GM12864 (cell line): Measurements from ENCODE around the gene TEN1.

ENCODE experiments used
- DNase-seq: peaks from one replicate; pipeline ENCODE4 v3.0.0-alpha.2; 2011; ENCODE audit warnings: low read depth
- H3K4me3 ChIP-seq: 2 replicates; pipeline ENCODE4 v1.5.1; 2011; ENCODE audit warnings: mild to moderate bottlenecking, low read depth, low read length, control low read depth
- CTCF ChIP-seq: IDR thresholded peaks from 2 replicates; pipeline ENCODE4 v1.5.1; 2011; ENCODE audit warnings: low read depth, mild to moderate bottlenecking, moderate library complexity, low read length, control low read depth, inconsistent platforms; ENCODE audit errors: missing control alignments

Gene TEN1

GRCh38 chr17:75978938-75979704 is at the start of gene TEN1, which contains the start of gene ACOX1:
TEN1 (plus strand) TSS chr17:75979240; CDS start chr17:75986193, 6,953 bp downstream.
ACOX1 (minus strand) TSS chr17:75979166; CDS start chr17:75979073, 93 bp downstream.
- peak within 1 kb of the TSS; percentile 93 for H3K4me3 ChIP-seq
- peak; percentile 5 for TF ChIP-seq CTCF
- peak; percentile 91 for DNase-seq

GRCh38 chr17:75931062-75931461 is 48.0 kb upstream of the TEN1 start:
- no peak for DNase-seq
- no peak for TF ChIP-seq CTCF
- H3K4me3 ChIP-seq: no peak overlapping the region

GRCh38 chr17:75932852-75933251 is 46.2 kb upstream of the TEN1 start:
- TF ChIP-seq CTCF: no peak
- DNase-seq: no peak
- H3K4me3 ChIP-seq: no peak overlapping the region

GRCh38 chr17:75933808-75934207 is 45.2 kb upstream of the TEN1 start:
- H3K4me3 ChIP-seq: no peak overlapping the region
- TF ChIP-seq CTCF: no peak
- DNase-seq: no peak

GRCh38 chr17:75937652-75938051 is 41.4 kb upstream of the TEN1 start:
- no peak for TF ChIP-seq CTCF
- no peak overlapping the region for H3K4me3 ChIP-seq
- no peak for DNase-seq

- DNase-seq: peak; percentile 57
- peak within 1 kb of the TSS; percentile 58 for H3K4me3 ChIP-seq
- TF ChIP-seq CTCF: no peak
Measured at GRCh38 chr17:75940727-75941441, 38.2 kb upstream of the TEN1 start, which contains the start of gene FBF1. FBF1 (minus strand) TSS chr17:75941042; CDS start chr17:75938149, 2,893 bp downstream.
